Suprapubic skin (tissue), 3 donors: ENCODE results near the gene SYNGR1.
"Not testable (repeated sequence)": the region's sequence is repeated elsewhere in the genome, so short reads cannot be mapped to it uniquely, and the experiment has no call there.

Source experiments
- POLR2A ChIP-seq, 2 donors: fragments of 450-650 bp; IDR thresholded peaks; one replicate each; pipeline ENCODE4 v1.6.1; 2017; ENCODE audit warnings: antibody characterized with exemption in 2 of 2, mild to moderate bottlenecking in 2 of 2, moderate library complexity in 2 of 2
- TF ChIP-seq, protein P1 (sequence below), 2 donors: fragments of 200-600 bp in 1 of 2; fragments of 450-650 bp in 1 of 2; sonication (generic) in 1 of 2; IDR thresholded peaks; one replicate each; pipeline ENCODE4 v1.5.1; 2016 to 2019; ENCODE audit warnings: antibody characterized with exemption in 2 of 2, mild to moderate bottlenecking in 1 of 2, moderate library complexity in 1 of 2

DNA sequence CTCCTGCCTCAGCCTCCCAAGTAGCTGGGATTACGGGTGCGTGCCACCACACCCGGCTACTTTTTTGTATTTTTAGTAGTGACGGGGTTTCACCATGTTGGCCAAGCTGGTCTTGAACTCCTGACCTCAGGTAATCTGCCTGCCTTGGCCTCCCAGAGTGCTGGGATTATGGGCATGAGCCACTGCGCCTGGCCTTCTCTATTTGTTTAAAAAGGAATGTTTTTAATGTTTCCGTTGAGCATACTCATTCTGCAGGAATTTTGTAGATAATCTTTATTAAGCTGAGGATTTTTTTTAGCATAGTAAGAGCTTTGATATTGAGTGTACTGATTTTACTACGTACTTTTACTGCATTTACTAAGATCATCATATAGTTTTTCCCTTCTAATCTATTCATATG lies 10.0 kb upstream of the SYNGR1 start:
- TF ChIP-seq, protein P1, sequence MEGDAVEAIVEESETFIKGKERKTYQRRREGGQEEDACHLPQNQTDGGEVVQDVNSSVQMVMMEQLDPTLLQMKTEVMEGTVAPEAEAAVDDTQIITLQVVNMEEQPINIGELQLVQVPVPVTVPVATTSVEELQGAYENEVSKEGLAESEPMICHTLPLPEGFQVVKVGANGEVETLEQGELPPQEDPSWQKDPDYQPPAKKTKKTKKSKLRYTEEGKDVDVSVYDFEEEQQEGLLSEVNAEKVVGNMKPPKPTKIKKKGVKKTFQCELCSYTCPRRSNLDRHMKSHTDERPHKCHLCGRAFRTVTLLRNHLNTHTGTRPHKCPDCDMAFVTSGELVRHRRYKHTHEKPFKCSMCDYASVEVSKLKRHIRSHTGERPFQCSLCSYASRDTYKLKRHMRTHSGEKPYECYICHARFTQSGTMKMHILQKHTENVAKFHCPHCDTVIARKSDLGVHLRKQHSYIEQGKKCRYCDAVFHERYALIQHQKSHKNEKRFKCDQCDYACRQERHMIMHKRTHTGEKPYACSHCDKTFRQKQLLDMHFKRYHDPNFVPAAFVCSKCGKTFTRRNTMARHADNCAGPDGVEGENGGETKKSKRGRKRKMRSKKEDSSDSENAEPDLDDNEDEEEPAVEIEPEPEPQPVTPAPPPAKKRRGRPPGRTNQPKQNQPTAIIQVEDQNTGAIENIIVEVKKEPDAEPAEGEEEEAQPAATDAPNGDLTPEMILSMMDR (IDR thresholded peaks at IDR 0.05) = not testable (repeated sequence)
- TF ChIP-seq POLR2A (IDR thresholded peaks at IDR 0.05) = not testable (repeated sequence)
